WI38 (cell line): ENCODE results near the gene CSRP1.

Experiments
- H3K4me3 ChIP-seq: 2 replicates; pipeline ENCODE4 v1.5.1; 2011; ENCODE audit warnings: low read depth, mild to moderate bottlenecking, control low read depth, low read length
- CTCF ChIP-seq: IDR thresholded peaks from 2 replicates; pipeline ENCODE4 v1.5.1; 2012; ENCODE audit warnings: low read depth, mild to moderate bottlenecking, control low read depth, low read length

CSRP1 gene

GRCh38 chr1:201540846-201541735, 34.2 kb upstream of the CSRP1 start:
- peak overlapping the region; percentile 88 for H3K4me3 ChIP-seq
- no peak for TF ChIP-seq CTCF

GRCh38 chr1:201539561-201540431, 32.9 kb upstream of the CSRP1 start:
- H3K4me3 ChIP-seq = peak overlapping the region; percentile 88

GRCh38 chr1:201538612-201539551, 32.0 kb upstream of the CSRP1 start, which contains the start of gene NAV1:
NAV1 (plus strand) TSS chr1:201539127; CDS start chr1:201622885, 83,758 bp downstream.
- peak within 1 kb of the TSS; percentile 88 for H3K4me3 ChIP-seq

More at GRCh38 chr1:201539561-201540431, 32.9 kb upstream of the CSRP1 start:
- no peak for TF ChIP-seq CTCF

GRCh38 chr1:201537891-201538611, 31.1 kb upstream of the CSRP1 start:
- no peak for TF ChIP-seq CTCF
- peak overlapping the region; percentile 88 for H3K4me3 ChIP-seq

More at GRCh38 chr1:201538612-201539551, 32.0 kb upstream of the CSRP1 start, which contains the start of gene NAV1:
- TF ChIP-seq CTCF = no peak

GRCh38 chr1:201537467-201537866, 30.5 kb upstream of the CSRP1 start:
- no peak for TF ChIP-seq CTCF

GRCh38 chr1:201537028-201537427, 30.1 kb upstream of the CSRP1 start:
- TF ChIP-seq CTCF = no peak
- H3K4me3 ChIP-seq = peak overlapping the region; percentile 19; the same call in 1 of the 2 replicates

More at GRCh38 chr1:201537467-201537866, 30.5 kb upstream of the CSRP1 start:
- no peak overlapping the region for H3K4me3 ChIP-seq
